ENCODE data around the gene NLRP3.

NLRP3 gene

DNA sequence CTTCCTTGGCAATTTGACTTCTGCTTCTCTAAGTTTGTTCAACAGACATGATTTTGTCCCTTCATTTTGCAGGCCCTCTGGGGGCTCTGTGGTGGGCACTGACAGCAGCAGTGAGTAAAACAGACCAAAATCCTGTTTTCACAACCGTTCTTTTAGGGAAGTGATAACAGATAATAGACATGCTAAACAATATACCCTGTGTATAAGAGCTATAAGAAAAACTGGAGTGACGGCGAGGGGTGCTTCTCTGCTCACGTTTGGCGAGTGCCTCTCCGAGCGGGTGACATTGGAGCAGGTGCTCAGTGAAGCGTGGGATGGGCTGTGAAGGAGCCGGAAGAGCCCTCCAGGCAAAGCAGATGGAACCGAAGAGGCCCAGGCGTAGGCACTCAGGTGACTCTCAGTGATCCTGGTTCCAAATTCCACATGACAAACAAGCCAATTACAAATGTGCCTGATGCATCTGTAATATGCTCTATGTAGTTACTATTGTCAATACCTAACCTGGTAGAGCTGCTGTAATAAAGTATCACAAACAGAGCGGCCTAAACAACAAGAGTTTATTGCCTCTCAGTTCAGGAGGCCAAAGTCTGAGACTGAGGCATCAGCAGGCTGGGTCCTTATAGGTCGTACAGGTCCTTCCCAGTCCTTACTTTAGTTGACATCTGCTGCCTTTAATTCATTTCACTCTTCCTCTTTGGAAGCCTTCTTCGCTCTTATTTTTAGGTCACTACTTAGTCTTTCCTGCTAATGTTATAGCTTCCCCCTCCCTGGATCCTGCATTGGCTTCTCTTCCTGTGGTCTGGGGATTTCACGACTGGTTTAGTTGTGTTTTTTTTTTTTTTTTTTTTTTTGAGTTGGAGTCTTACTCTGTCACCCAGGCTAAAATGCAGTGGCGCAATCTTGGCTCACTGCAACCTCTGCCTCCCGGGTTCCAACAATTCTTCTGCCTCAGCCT is 21.9 kb downstream of the NLRP3 start:
- no peak for DNase-seq (ENCODE audit: low read depth)

DNA sequence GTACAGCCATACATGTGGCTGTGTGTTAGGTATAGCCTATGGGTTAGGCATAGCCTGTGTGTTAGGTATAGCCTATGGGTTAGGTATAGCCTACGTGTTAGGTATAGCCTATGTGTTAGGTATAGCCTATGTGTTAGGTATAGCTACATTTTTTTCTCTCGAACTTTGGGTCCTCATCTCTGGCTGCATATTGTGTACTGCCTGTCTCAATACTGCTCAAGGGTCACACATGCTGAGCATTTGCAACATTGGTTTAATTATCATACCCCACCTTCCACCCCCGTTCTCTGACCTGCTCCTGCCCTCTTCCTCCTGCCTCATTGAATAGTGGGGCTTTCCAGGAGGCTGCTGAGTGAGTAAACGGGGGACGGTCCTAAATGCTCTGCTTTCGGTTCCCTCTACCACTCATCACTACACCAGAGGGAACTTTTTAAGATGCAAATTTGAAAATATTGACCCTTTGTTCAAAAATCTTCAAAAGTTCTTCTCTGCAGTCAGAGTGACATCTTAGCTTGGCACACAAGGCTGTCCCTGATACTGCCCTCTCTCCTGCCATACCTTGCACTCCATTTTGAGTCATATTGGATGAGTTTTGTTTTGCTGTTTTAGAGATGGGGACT is 24.1 kb downstream of the NLRP3 start:
- DNase-seq (ENCODE audit: low read depth): no peak

DNA sequence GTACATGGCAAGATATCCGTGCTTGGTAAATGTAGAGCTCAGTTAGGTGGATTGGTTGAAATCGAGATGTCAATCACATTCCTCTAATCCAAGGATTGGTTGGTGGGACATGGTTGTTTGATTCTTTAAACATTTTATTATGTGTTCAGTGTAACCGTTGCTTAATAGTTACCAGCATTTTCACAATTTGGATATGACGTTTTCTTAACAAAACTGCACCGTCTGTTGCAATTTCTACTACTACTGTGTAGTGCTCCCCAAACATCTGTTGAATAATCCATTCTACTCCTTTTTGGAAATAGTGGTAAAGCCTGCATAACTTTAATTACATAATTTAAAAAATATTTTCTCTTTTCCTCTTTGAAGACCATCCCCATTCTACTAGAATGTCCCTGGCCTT is 25.6 kb downstream of the NLRP3 start:
- no peak for DNase-seq (ENCODE audit: low read depth)

DNA sequence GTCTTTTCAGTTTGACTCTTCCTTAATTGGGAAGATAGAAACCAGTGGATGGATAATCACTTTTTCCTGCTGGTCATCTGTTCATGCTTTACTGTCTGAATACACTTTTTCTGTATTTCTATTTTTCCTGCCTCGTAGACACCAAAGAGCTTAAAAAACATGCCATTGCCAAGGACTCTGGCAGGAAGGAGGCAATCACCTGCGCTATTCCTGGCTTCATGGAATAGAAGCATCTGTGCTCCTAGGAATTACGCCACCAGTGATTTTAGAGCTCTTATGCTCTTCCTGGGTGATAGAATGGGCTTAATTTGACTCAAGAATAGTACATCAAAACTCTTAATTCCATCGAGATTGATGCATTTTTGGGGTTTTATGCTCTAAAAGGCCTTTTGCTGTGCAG is 26.2 kb downstream of the NLRP3 start:
- no peak for DNase-seq (ENCODE audit: low read depth)

DNA sequence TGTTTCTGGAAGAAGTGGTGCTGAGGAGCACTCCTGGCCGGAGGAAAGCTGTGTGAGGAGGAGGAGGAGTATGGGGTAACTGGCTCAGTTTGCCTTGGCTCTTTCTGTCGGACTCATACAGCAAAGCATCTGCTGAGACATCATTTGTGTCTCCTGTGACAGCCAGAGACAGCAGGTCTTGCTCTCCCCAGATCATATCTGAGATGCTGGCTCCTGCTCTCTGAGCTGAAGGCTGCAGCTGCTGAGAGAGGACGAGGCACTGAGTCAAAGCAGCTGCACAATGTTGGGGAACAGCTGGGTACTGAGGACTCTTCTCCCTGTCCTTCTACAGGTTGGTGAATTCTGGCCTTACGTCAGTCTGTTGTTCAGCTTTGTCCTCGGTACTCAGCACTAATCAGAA is 27.7 kb downstream of the NLRP3 start:
- DNase-seq (ENCODE audit: low read depth): no peak

DNA sequence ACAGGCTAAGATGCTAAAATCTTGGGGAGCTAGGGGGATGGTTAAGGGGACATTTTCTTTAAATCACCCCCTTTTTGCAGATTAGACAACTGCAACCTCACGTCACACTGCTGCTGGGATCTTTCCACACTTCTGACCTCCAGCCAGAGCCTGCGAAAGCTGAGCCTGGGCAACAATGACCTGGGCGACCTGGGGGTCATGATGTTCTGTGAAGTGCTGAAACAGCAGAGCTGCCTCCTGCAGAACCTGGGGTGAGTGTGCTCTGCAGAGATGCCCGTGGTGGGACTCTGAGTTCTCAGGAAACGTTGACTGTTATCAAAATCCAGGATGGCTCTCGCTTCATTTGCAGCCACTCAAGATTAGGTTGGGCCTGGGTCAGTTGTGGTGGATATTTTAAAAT is 28.6 kb downstream of the NLRP3 start:
- DNase-seq (ENCODE audit: low read depth): no peak

DNA sequence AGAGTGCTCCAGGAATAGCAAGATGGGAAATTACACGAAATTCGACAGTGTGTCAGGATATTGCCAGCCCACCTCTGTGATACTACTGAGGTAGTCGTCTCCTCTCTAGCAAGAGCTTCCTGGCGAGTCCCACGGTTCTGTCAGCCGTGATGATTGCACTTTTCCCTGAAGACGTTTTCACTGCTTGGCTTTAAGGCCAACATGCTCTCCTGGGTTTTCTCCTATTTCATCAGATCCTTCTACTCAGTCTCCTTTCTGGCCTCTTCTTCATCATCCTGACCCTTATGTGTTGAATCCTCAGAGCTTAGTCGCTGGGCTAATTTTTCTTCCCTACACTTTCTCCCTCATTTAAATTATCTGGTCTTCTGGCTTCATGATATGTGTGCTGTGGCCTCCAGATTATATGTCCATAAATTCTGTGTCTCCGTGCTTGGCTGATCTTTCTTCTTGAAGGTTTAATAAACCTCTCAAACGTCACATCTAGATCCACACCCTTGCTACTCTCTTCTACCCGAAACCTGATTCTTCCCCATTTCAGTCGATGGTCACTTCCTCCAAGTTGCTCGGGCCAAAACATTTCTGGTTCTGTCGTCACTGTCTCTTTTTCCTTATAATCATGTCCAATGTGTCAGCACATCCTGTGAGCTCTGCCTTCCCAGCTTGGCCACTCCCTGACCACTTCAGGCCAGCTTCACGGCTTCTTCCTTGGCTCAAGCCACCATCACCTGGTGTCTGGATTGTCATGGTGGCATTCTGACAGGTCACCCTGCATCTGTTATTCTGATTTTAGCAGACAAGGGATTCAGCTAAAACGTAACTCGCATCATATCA is 29.8 kb downstream of the NLRP3 start:
- no peak for DNase-seq (ENCODE audit: low read depth)

DNA sequence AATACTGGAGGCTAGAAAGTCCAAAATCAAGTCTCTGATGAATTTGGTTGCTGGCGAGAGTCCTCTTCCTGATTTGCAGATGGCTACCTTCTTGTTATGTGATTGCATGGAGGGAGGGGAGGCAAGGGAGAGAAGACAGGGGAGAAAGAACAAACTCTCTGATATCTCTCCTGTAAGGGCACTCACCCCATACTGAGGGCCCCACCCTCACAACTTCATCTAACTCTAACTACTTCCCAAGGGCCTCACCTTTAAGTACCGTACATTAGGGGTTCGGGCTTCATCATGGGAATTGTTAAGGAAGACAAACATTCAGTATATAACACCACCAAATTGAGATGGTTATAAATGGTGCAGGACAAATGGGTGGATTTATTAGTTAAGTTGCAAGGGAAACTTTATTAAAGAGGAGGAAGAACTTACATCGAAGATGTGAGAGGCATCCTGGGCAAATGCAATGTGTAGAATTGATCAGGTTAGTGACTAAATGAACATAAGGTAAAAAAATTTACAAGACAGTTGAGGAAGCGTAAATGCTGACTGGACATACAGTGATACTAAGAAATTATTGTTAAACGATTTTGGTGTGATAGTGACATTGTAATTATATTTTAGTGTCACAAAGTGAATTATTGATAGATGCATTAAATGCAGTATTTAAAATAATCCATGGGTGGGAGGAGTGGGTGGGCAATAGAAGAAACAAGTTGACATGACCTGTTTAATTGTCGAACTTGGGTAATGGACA is 31.4 kb downstream of the NLRP3 start:
- no peak for DNase-seq (ENCODE audit: low read depth)

DNA sequence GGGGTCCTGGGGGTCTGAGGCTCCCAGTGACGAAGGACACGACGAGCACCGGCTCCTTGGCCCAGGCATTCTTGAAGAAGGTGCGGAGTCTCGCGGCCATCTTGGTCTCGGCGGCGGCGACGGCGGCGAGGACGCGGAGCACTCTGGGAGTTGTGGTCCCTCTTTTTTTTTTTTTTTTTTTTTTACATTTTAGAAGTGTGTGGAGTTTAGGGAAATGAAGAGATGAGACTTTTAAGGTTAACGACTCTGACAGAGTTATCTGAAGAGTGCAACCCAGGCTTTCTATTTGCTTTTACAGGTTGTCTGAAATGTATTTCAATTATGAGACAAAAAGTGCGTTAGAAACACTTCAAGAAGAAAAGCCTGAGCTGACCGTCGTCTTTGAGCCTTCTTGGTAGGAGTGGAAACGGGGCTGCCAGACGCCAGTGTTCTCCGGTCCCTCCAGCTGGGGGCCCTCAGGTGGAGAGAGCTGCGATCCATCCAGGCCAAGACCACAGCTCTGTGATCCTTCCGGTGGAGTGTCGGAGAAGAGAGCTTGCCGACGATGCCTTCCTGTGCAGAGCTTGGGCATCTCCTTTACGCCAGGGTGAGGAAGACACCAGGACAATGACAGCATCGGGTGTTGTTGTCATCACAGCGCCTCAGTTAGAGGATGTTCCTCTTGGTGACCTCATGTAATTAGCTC is 32.3 kb downstream of the NLRP3 start:
- DNase-seq (ENCODE audit: low read depth): no peak

DNA sequence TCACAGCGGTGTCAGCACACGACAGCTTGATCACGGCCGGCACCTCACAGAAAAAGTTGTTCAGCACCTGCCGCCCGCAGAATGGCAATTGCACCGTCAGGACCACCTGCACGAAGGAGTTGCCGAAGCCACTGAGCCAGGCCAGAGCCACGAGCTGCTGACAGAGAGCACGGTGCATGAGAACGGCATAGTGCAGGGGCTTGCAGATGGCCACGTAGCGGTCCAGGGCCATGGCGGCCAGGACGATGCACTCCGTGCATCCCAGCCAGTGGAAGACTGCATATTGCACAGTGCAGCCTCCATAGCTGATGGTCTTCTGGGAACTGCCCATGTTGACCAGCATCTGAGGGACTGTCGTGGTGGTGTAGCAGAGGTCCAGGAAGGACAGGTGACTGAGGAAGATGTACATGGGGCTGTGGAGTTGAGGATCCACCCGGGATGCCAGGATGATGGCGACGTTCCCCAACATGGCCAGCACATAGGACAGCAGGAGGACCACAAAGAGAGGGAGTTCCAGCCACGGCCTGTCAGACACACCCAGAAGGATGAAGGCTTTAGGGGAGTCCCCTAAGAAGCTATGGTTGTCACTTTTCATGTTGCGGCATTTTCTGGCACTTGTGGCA is 35.5 kb downstream of the NLRP3 start:
- no peak for DNase-seq (ENCODE audit: low read depth)

DNA sequence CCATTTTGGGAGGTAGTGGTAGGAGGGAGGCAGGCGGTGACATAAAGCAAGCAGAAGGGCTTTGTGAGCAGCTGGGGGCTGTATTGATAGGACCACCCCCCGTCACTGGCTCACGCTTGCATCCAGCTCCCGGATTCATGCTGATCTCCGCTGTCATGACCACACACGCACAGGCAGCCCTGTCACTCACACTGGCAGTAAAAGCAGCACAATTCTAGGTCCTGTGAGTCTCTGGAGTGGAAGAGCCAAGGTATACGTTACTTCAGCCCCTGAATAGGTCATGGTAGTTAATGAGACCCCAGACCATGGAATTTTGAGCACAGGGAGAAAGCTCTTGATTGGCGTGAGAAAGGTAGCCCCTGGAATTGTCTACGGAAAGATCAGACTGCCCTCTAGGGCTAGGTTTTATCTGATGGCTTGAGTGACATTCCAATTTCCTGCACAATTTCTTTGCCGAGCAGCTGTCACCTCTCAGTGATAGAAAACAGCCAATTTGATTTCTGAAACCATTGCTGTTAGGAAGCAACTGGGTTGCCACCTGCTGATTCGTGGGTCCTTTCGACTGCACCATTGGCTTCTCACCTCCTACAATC is 36.6 kb downstream of the NLRP3 start:
- no peak for DNase-seq (ENCODE audit: low read depth)

DNA sequence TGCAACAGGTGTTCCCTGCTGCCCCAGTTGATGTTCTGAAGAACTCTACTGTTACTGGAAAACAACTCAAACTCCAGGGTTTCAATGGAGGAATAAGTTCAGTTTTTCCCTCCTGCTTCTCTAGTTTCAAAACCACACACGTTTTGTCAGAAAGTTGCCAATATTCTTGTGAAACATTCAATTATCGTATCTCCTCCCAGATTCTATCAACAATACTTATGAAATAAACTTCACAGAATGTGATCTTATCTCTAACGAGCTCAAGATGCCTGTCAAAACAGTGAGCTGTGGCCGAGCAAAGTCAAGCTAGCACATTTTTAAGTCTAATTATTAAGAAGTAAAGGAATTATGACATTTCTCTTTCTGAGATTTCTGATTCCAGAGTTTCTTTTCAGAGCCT is 37.3 kb downstream of the NLRP3 start:
- no peak for DNase-seq (ENCODE audit: low read depth)

DNA sequence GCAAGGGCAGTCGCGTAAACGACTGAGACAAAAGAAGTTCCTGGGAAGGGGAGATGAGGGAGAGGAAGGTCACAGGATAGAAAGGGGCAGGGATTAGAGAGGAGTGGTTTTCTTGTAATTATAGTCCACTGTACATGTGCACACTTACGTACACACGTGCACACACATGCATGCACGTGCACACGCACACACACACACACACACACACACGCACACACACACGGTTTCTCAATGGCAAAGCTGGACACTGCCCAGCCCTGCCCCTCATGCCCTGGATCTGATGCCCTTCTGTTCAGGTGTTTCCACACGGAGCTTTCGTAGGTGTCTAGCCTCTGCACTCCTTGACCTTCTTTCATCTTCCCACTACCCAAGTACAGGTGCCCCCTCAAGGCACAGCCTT is 38.0 kb downstream of the NLRP3 start:
- DNase-seq (ENCODE audit: low read depth): no peak

DNA sequence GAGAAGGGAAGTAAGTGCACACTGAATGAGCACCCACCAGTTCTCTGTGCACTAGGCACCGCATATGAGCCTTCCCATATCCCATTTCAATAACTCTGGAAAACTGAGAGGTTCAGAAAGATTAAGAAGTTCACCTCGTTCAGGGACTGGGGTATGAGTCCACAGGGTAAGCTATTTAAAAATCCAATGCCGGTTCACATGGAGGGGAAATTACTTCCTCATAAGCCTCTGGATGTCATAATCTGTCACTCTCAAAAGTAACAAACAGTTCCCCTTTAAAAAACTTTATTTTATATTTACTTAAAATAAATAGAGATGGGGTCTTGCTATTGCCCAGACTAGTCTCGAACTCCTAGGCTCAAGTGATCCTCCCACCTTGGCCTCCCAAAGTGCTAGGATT is 40.0 kb downstream of the NLRP3 start:
- DNase-seq (ENCODE audit: low read depth): no peak

DNA sequence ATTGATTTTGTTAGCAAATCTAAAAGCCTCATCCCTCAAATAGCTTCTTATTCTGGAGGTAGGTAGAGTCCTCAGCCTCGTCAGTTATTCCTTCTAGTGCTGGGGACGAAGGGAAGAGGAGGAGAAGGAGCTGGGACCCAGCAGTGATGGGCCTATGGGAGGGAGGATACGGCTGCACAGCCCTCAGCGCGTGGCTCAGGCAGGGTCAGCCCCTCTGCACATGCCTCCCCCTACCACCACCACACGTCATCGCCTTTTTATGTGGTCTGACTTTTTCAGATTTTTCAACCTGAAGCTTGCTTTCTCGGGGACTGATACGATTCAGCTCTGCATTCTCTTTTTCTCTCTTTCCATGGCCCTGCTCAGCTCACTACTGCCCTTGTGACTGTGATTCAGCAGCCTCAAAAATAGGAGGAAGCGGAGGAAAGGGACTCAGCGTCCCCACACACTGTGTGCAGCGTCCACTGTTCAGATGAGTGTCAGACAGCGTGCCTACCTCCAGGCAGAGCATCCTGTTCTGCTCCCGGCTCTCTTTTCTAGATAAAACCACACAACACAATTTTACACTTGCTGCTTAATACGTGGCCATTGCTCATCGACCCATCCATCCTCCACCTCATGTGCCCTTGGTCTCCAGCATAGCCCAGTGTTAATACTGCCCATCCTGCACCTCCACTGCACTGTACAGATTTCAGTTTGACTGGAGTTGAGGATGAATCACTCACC is 41.1 kb downstream of the NLRP3 start:
- no peak for DNase-seq (ENCODE audit: low read depth)

DNA sequence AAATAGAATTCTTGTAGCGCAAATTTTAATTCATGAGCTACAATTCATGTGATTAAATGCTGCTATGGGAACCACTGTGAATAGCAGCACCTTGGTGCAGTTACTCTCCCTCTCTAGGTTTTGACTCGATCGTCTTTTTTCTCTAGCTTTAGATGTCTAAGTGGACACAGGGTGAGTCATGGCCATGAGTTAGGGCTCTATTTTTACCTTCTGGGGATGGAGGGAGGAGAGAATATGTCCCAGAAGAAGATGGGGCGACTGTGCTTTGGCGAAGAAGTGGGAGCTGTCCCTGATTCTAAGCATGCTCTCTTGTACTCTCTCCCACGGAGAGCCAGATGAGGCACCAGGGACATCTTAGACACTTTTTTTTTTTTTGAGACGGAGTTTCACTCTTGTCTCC is 43.5 kb downstream of the NLRP3 start:
- no peak for DNase-seq (ENCODE audit: low read depth)

DNA sequence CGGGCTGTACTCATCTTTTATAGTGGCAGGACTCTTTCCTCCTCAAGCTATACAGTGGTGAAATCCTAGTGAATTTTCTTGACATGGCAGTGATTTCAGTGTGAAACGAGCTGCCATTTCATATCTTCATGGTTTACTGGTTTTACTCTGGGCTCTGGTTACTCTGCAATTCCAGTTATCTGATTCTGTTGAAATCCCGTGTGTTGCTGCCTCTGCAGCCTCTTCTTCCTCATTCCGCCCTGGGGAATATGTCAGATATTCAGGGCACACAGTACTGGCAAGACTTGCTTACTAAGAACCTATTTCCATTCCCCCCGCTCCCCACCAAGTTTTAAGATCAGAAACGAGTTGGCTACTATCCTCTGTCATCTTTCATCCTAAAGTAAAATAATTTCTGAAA is 49.8 kb downstream of the NLRP3 start:
- no peak for DNase-seq (ENCODE audit: low read depth)

DNA sequence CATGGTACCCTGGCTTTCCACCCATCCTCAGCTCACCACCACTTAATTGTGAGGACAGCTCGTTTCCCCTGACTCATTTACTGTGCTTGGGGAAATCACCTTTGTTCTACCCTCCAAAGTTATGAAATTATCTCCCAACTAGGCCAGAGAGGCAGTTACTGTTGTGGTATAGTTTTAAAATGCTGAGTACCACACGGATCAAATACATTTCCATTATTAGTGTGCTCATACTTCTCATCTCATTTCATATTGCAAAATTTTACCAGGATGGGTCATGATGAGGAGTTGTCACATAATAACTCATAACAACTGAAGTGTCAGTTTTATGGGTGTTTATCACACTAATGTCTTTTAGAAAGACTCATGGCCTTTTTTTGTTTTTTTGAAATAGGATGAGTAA is 51.2 kb downstream of the NLRP3 start:
- no peak for DNase-seq (ENCODE audit: low read depth)

DNA sequence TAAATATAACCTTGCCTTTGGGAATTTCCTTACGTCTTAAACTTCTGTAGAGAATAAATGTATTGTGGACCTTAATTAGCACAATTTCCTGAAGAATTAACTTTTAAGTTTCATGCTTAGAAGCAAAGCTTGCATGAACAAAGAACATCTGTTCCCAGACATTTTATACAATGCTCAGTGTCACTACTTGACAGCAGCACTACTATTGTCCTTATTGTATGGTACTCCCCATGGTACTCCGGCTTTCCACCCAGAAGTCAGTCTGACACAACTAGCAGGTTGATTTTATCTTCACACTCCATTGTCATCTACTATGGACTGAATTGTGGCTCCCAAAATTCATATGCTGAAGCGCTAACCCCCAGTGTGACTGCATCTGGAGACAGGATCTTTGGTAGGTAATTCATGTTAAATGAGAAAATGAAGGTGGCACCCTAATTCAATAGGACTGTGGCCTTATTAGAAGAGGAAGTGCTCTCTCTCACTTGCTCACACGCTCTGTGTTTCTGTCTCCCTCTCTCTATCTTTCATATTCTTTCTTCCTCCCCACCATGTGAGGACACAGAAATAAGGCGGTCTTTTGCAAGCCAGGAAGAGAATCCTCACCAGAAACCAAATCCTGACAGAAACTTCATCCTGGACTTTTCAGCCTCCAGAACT is 52.6 kb downstream of the NLRP3 start:
- DNase-seq (ENCODE audit: low read depth): no peak

Measured in stimulated activated CD8-positive, alpha-beta memory T cell treated with anti-CD3 and anti-CD28 coated beads, Interleukin-12 subunit alpha, Interleukin-12 subunit beta, amount 100 ng/mL, for 1 hour (primary cell).